ENCODE results near the gene VSTM4. TPM values are rescaled to one million over a fixed set of nuclear protein-coding genes. Genes with fewer than 3 reads are reported as not detected.

Gene VSTM4
- total and polyA plus RNA-seq, 3 experiments from 2014 or later, result 0.07 to 0.09 TPM; not detected in 1

GRCh38 chr10:48974510-48975156 lies 140.7 kb downstream of the VSTM4 start:
- H3K36me3 ChIP-seq (ENCODE audit: insufficient read depth, low read length), result no peaks in the 10 kb centered on the region
- H3K27me3 ChIP-seq (ENCODE audit: insufficient read depth, low read length, poor library complexity, severe bottlenecking), result no peaks in the 10 kb centered on the region
- H3K27ac ChIP-seq (ENCODE audit: low read depth, low read length), result no peak overlapping the region
- Mint-ChIP-seq H3K4me3 (no peak overlapping the region), H3K36me3 (no peaks in the 10 kb centered on the region), H3K27me3 (peaks cover 5% of the 10 kb centered on the region in 2 donors), H3K9me3 (no peaks in the 10 kb centered on the region), H3K4me1 (no peaks in the 10 kb centered on the region), H3K27ac (peak overlapping the region in 1 of 8 donors; percentile 37)
- no peaks in the 10 kb centered on the region for H3K9me3 ChIP-seq (ENCODE audit: low read length)
- ChIA-PET CTCF (no interaction called here), POLR2A (no interaction called here)
- H3K4me3 ChIP-seq (ENCODE audit: low read length), result no peak overlapping the region
- H3K4me1 ChIP-seq (ENCODE audit: insufficient read depth, low read length), result no peaks in the 10 kb centered on the region
- no peak for DNase-seq

- Mint-ChIP-seq H3K4me3 (no peak overlapping the region), H3K36me3 (no peaks in the 10 kb centered on the region), H3K9me3 (no peaks in the 10 kb centered on the region), H3K27me3 (peaks cover 5% of the 10 kb centered on the region in 2 donors), H3K4me1 (no peaks in the 10 kb centered on the region), H3K27ac (no peak overlapping the region)
- CTCF ChIA-PET, result no interaction called here
- Histone ChIP-seq H3K4me3 (ENCODE audit: low read length) (no peak overlapping the region), H3K27me3 (ENCODE audit: insufficient read depth, low read length, poor library complexity, severe bottlenecking) (no peaks in the 10 kb centered on the region), H3K27ac (ENCODE audit: low read depth, low read length) (no peak overlapping the region), H3K4me1 (ENCODE audit: insufficient read depth, low read length) (no peaks in the 10 kb centered on the region), H3K9me3 (ENCODE audit: low read length) (no peaks in the 10 kb centered on the region), H3K36me3 (ENCODE audit: insufficient read depth, low read length) (no peaks in the 10 kb centered on the region)
- POLR2A ChIA-PET, result no interaction called here
- no peak for DNase-seq
These were observed 142.3 kb downstream of the VSTM4 start for GRCh38 chr10:48973065-48973464.

- no peak for DNase-seq
- no peaks in the 10 kb centered on the region for H3K27me3 ChIP-seq (ENCODE audit: insufficient read depth, low read length, poor library complexity, severe bottlenecking)
- no peaks in the 10 kb centered on the region for H3K36me3 Mint-ChIP-seq
- no peak overlapping the region for H3K27ac ChIP-seq (ENCODE audit: low read depth, low read length)
- H3K36me3 ChIP-seq (ENCODE audit: insufficient read depth, low read length), result no peaks in the 10 kb centered on the region
- H3K4me3 Mint-ChIP-seq, result no peak overlapping the region
- no peak overlapping the region for H3K27ac Mint-ChIP-seq
- POLR2A ChIA-PET, result no interaction called here
- H3K4me3 ChIP-seq (ENCODE audit: low read length), result no peak overlapping the region
- no peaks in the 10 kb centered on the region for H3K4me1 ChIP-seq (ENCODE audit: insufficient read depth, low read length)
- no peaks in the 10 kb centered on the region for H3K4me1 Mint-ChIP-seq
- no peaks in the 10 kb centered on the region for H3K9me3 Mint-ChIP-seq
- CTCF ChIA-PET, result interaction anchor here (1.0 kb wide), 1 partner anchor 549 kb away, joined by 3 read pairs; no protein-coding TSS in a partner anchor
- peaks cover 5 to 8% of the 10 kb centered on the region in 2 donors for H3K27me3 Mint-ChIP-seq
- H3K9me3 ChIP-seq (ENCODE audit: low read length), result no peaks in the 10 kb centered on the region
These were observed 144.7 kb downstream of the VSTM4 start for GRCh38 chr10:48970654-48971053.

- Histone ChIP-seq H3K27ac (ENCODE audit: low read depth, low read length) (no peak overlapping the region), H3K9me3 (ENCODE audit: low read length) (no peaks in the 10 kb centered on the region), H3K36me3 (ENCODE audit: insufficient read depth, low read length) (no peaks in the 10 kb centered on the region), H3K27me3 (ENCODE audit: insufficient read depth, low read length, poor library complexity, severe bottlenecking) (no peaks in the 10 kb centered on the region), H3K4me3 (ENCODE audit: low read length) (no peak overlapping the region), H3K4me1 (ENCODE audit: insufficient read depth, low read length) (no peaks in the 10 kb centered on the region)
- H3K9me3 Mint-ChIP-seq, result no peaks in the 10 kb centered on the region
- no peaks in the 10 kb centered on the region for H3K4me1 Mint-ChIP-seq
- DNase-seq, result no peak
- no peak overlapping the region for H3K4me3 Mint-ChIP-seq
- peaks cover 5 to 8% of the 10 kb centered on the region in 2 donors for H3K27me3 Mint-ChIP-seq
- ChIA-PET CTCF (interaction anchor here (1.0 kb wide), 1 partner anchor 549 kb away, joined by 3 read pairs; no protein-coding TSS in a partner anchor), POLR2A (no interaction called here)
- H3K36me3 Mint-ChIP-seq, result no peaks in the 10 kb centered on the region
- H3K27ac Mint-ChIP-seq, result no peak overlapping the region
These were observed 145.3 kb downstream of the VSTM4 start for GRCh38 chr10:48970046-48970445.

- Histone ChIP-seq H3K9me3 (ENCODE audit: low read length) (no peaks in the 10 kb centered on the region), H3K27ac (ENCODE audit: low read depth, low read length) (no peak overlapping the region), H3K4me3 (ENCODE audit: low read length) (no peak overlapping the region), H3K27me3 (ENCODE audit: insufficient read depth, low read length, poor library complexity, severe bottlenecking) (no peaks in the 10 kb centered on the region), H3K4me1 (ENCODE audit: insufficient read depth, low read length) (no peaks in the 10 kb centered on the region), H3K36me3 (ENCODE audit: insufficient read depth, low read length) (no peaks in the 10 kb centered on the region)
- CTCF ChIA-PET, result no interaction called here
- Mint-ChIP-seq H3K27me3 (peaks cover 3 to 8% of the 10 kb centered on the region in 2 donors), H3K4me3 (no peak overlapping the region), H3K36me3 (no peaks in the 10 kb centered on the region), H3K27ac (no peak overlapping the region), H3K9me3 (no peaks in the 10 kb centered on the region), H3K4me1 (no peaks in the 10 kb centered on the region)
- no peak for DNase-seq
- POLR2A ChIA-PET, result no interaction called here
These were observed 147.3 kb downstream of the VSTM4 start for GRCh38 chr10:48968036-48968435.

- H3K27me3 Mint-ChIP-seq, result peaks cover 0 to 5% of the 10 kb centered on the region in 2 donors
- POLR2A ChIA-PET, result no interaction called here
- Histone ChIP-seq H3K9me3 (ENCODE audit: low read length) (no peaks in the 10 kb centered on the region), H3K4me1 (ENCODE audit: insufficient read depth, low read length) (no peaks in the 10 kb centered on the region), H3K27me3 (ENCODE audit: insufficient read depth, low read length, poor library complexity, severe bottlenecking) (no peaks in the 10 kb centered on the region), H3K4me3 (ENCODE audit: low read length) (no peak overlapping the region), H3K36me3 (ENCODE audit: insufficient read depth, low read length) (no peaks in the 10 kb centered on the region), H3K27ac (ENCODE audit: low read depth, low read length) (no peak overlapping the region)
- H3K4me3 Mint-ChIP-seq, result no peak overlapping the region
- no peak for DNase-seq
- H3K4me1 Mint-ChIP-seq, result no peaks in the 10 kb centered on the region
- no peaks in the 10 kb centered on the region for H3K9me3 Mint-ChIP-seq
- H3K36me3 Mint-ChIP-seq, result no peaks in the 10 kb centered on the region
- CTCF ChIA-PET, result interaction anchor here (1.5 kb wide), 1 partner anchor 14 kb away, joined by 3 read pairs; no protein-coding TSS in a partner anchor
- no peak overlapping the region for H3K27ac Mint-ChIP-seq
These were observed 149.9 kb downstream of the VSTM4 start for GRCh38 chr10:48965460-48965859.

Other genes with a start within 250 kb of the VSTM4 start
- not detected for gene LRRC18, start 175.7 kb downstream of the VSTM4 start, total RNA-seq
- not detected for gene LRRC18, start 175.7 kb downstream of the VSTM4 start, polyA plus RNA-seq
- gene FAM170B, start 18.5 kb upstream of the VSTM4 start, total RNA-seq, result not detected
- not detected for gene FAM170B, start 18.5 kb upstream of the VSTM4 start, polyA plus RNA-seq
- 10 to 100 TPM; 58.0 to 60.2 TPM for gene TMEM273, start 72.9 kb upstream of the VSTM4 start, total RNA-seq
- gene TMEM273, start 72.9 kb upstream of the VSTM4 start, polyA plus RNA-seq, result 51.7 TPM
- gene C10orf71, start 183.6 kb upstream of the VSTM4 start, total RNA-seq, result not detected
- not detected for gene C10orf71, start 183.6 kb upstream of the VSTM4 start, polyA plus RNA-seq

All from CD8-positive, alpha-beta memory T cell (primary cell).